ENCODE data around the gene EFHD2.
"Not testable (repeated sequence)": the region's sequence is repeated elsewhere in the genome, so short reads cannot be mapped to it uniquely, and the experiment has no call there.

The EFHD2 gene

DNA sequence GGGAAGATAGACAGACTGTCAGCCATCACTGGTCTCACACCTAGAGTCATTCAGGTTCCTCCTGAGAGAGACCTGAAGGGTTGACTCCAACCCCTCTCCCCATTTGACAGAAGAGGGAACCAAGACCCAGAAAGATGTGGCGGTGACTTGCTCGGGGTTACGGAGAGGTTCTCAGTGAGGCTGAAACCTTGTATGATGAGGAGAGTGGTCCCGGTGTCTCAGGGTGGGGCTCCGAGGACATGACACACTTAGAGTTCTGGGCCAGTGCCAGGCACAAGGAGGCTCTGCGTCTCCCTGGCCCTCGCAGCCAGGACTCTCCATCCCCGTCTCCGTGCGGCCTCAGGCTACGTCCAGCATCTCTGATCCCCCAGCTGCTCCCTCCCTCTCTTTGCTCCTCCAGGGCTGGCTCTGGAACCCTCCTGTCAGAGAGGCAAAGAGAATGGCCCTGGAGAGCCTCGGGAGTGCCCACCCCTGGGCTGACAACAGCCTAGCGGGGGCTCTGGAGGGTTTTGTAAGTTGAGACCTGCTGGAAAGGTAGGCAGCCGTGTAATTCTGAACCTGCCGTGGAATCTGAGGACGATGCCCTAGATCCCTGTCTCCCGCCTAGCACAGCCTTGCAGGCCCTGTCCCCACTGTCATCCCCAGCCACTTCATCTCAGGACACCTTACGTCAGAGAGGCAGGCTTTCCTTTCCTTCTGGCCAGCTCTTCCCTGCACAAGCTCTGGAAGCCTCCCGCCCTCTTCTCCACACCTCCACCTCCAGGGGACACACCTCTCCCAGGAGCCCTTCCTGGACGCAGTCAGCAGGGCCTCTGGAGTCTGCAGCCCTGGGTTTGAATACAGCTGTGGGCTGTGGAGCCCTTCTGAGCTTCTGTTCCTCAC lies 4.1 kb downstream of the EFHD2 start:
- DNase-seq = no peak

DNA sequence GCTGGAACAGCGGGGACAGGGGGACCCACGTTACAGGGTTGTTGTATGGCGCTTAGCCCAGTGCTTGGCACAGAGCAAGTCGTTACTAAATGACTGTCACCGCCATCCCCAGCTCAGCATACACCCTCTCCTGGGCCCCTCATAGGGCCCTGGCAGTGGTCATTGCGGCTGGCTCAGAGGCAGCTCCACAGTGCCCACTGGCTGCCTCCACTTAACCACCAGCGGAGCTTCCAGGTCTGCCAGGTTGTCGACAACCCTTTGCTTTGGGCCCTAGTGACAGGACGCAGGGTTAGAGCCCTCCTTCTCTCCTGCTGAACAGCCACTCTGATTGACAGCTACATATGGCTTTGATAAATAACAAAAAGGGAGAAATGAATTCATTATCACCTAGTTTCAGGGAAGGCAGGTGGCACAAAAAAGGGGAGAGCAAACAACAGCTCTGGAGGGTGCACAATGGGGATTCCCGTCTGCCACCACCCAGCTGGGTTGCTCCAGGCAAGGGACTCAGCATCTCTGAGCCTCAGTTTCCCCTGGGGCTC lies 4.8 kb downstream of the EFHD2 start:
- no peak for DNase-seq

DNA sequence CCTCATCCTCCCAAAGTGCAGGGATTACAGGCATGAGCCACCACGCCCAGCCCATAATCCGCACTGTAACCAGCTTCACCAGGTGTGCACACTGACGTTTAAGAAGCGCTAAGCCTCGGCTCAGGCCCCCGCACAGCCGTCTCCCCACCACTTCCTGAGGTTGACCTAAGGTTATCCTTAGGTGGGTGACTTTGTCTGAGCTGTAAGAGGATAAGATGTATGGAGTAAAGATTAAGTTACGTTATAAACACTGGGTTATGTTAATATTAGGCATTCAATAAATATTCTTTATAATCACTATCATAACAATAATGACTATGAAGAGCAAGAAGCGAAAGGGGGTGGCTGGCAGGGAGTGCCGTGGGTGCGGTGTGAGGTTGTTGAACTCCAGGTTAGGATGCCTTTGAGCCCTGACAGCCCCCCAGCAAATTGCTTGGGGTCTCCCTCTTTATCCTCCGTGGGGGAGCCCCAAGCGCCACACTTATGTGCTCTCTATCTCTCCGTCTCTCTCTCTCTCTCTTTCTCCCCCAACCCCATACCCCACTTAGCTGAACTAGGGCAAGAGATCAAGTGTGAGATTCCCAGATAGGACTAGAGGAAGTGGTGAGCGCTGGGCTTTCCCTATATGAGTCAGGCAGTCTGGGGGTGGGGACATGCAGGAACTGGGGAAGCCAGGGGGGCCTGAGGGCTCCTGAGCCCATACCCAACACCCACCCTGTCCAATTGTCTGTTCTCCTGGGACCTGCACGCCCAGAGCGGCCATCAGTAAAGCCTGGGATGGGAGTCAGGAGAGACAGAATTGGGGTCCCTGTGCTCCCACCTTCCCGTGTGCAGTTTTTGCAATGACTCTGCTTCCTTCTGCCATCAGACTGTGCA lies 7.6 kb downstream of the EFHD2 start:
- peak; percentile 97 for DNase-seq

DNA sequence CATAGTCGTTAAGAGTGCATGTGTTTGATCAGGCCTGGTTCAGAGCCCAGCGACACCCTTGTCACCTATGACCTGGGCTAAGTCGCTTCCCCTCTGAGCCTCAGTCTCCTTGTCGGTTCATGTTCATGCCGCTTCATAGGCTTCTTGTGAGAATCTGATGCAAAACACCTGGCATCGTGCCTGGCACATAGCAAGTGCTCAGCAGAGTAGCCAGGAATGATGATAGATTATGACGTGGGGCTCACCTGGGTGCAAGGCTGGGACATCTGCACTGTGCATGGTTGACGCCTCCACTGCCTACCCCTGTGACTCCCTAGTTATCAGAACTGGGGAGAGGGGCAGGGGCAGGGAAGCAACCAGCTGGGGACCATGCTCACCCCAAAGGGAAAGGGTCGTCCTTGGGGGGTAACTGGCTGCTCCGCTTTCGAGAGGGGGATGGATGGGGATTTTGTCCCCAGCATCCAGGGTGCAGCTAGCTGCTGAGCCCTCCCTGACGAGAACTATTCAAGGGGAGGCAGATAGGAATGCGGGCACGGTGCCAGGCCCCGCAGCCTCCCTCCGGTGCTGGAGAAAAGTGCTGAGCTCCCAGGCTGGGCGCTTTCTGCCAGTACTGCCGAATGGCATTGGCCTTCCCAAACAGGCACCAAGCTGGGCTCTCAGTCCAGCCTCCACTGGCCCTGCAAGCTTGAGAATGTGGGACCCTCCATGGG lies 9.3 kb downstream of the EFHD2 start:
- no peak for DNase-seq

DNA sequence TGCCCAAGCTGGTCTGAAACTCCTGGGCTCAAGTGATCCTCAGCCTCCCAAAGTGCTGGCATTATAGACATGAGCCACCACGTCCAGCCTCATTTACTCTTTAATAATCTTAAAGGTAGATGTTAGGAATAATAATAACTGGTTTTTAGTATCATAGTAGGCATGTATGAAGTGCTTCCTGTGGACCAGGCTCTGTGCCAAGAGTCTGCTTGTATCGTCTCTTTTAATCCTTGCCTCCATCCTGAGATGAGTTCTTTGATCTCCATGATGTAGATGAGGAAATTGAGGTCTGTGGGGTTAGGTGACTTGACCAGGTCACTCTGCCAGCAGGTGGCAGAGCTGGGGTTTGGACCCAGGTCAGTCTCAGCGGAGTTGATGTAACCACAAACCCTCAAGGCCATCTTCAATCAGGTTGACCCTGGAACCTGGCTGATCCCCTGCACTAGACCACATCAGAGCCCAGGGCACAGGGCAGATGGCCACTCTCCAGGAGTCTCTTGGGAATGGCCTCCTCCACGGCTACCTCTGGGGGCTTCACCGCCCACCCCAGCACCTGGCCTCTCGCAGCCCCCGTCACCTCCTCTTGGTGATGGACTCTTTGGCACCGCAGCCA lies 11.3 kb downstream of the EFHD2 start:
- DNase-seq = no peak

DNA sequence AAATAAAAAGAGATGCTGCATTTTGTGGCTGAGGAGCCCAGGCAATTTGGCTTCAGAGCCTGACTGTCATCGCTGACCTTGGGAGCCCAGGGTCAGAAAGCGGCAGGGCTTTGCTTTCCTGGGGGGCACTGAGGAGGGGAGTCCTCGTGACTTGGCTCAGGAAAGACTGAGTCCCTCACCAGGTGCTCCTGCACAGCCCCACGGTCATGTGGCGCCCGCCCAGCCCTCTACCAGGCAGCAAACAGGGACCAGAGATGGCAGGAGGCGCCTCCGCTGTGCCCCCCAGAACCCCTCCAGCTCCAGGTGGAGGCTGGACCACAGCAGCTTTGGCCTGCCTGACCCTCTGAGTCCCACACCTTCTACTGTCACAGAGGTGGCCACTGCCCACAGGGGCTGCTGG lies 13.2 kb downstream of the EFHD2 start:
- DNase-seq = no peak

DNA sequence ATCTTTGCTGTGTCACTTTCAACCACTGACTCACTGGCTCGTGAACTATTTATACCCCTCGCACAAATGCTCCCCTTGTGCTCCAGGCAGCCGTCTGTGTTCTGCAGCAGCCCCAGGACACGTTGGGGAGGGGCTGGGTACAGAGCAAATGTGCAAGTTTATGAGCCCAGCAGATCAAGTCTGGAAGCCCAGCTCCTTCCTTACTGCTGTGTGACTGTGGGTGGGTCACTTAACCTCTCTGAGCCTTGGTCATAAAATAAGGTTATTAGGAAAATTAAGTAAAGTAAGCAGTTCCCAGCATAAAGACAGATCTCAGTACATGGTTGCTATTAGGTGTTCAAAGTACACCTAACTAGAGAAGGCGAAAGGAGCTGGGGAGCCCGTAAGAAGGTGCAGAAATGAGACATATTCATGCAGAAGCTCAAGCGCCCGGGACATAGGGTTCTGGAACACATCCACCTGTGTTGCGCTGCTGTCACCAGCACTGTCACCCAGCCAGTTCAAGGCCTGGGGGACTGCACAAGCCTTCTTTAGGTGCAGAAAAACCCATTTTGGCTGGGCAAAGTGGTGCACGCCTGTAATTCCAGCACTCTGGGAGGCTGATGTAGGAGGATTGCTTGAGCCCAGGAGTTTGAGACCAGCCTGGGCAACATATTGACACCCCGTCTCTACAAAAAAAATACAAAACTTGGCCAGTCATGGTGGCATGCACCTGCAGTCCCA lies 13.8 kb downstream of the EFHD2 start:
- DNase-seq = no peak

DNA sequence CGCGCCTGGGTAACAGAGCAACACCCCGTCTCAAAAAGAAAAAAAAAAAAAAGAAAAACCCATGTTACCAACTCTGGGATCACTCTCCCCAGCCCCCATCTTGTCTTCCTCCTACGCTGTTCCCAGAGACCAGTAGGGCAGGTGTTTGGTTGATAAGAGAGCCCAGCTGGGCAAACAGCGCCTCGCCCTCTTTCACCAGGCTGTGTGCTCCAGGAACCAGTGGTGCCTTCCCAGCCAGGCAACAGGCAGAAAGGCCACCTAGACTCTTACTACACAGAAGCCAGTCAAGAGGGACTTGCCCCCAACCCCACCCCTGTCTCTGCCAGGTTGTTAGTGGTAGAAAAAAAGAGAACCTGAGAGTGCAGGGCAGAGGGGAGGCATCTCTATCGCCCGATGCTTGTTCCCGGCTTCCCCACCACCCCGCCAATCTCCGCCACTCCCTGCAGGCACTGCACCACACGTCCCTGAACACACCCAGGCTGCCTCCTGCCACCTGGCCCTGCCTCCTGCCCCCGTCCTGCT lies 14.5 kb downstream of the EFHD2 start:
- DNase-seq = no peak

DNA sequence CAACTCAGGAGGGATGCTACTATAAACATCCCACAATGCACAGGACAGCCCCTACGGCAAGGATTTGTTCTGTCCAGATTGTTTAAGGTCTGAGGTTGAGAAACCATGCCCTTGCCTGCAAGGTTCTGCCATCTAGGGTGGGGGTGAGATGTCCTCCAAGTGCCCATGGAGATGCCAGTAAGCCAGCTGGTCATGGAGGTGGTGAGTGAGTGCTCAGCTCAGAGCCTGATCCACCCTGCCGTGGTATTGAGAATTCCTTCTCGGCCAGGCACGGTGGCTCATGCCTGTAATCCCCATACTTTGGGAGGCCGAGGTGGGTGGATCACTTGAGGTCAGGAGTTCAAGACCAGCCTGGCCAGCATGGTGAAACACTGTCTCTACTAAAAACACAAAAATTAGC lies 15.3 kb downstream of the EFHD2 start:
- DNase-seq = no peak

DNA sequence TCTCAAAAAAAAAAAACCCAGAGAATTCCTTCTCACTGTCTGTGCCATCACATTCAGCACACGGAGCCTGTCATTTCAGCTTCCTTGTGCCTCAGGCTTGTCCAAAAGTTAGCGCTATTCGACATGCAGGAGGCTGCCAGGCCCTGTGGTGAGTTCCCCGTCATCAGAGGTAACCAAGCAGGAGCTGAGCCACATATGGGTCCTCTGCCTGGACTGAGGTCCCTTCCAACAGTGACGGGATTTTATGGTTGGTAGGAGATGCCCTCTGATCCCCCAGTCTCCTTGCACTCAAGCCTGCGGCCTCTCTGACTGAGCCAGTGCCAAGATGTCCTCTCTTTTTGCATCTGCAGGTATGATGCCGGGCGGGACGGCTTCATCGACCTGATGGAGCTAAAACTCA lies 15.8 kb downstream of the EFHD2 start:
- no peak for DNase-seq

DNA sequence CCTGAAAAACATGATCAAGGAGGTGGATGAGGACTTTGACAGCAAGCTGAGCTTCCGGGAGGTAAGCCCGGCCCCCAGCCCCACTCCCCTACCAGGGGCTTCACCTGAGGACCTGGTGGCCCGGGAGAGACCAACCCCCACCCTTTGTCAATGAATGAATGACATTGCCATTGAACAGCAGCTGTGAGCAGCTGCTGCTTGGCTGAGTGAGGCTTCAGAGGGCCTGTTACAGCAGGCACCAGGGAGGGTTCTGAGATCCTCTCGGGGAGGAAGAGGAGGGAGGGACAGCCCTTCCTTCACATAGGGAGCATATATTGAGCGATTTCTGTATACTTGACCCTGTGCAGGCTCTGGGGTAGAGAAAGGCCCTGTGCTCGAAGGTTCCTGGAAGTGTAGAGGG lies 16.3 kb downstream of the EFHD2 start:
- no peak for DNase-seq

DNA sequence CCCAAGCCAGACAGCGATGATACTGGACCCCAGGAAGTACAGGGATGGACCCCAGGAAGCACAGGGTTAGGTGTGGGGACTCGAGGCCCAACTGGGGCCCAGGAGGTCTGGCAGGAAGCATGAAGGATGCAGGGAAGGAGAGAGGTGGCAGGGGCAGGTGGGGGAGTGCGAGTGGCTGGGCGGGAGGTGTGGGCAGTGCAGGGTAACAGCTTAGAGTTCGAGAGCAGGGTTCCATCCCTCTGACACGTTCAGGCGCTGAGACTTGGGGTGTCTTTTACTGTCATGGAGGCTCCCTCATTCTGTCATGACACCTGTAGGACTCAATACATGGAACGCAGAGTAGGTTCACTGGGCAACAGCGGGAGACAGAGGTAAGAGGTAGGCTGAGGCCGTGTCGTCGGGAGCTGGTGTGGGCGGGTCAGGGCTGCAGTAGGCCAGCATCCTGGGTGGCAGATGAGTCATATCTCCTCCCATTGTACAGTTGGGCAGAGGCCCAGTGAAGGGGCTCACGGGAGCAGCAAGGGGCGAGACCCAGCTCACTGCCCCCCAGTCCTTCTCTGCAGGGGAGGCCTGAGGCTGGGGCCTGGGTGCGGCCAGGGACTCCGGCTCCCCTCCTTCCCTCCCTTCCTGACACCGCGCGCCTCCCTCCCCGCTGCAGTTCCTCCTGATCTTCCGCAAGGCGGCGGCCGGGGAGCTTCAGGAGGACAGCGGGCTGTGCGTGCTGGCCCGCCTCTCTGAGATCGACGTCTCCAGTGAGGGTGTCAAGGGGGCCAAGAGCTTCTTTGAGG lies 17.0 kb downstream of the EFHD2 start:
- no peak for DNase-seq

DNA sequence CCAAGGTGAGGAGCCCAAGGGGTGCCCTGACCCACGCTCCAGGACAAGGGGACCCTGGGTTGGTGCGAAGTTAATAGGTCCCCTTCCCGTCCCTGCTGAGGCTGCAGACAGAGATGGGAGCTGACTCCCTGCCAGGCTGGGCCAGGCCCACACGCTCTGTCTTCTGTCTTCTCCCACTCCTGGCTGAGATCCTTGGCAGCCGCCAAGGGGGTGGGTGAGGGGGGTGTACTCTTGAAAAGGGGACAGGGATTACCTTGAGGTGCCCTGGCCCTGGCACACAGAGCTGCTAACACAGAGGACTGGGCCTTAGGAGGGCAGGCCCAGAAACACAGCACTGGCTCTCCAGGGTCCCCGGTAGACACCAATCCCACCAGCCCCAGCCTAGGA lies 17.6 kb downstream of the EFHD2 start:
- no peak for DNase-seq

DNA sequence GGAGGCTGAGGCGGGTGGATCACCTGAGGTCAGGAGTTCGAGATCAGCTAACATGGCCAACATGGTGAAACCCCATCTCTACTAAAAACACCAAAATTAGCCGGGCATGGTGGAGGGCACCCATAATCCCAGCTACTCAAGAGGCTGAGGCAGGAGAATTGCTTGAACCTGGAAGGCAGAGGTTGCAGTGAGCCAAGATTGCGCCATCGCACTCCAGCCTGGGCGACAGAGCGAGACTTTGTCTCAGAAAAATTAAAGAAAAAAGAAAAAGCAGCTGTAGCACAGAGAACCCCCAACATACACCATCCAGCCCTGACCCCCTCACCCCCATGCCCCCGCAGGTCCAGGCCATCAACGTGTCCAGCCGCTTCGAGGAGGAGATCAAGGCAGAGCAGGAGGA lies 18.6 kb downstream of the EFHD2 start:
- DNase-seq = not testable (repeated sequence)

DNA sequence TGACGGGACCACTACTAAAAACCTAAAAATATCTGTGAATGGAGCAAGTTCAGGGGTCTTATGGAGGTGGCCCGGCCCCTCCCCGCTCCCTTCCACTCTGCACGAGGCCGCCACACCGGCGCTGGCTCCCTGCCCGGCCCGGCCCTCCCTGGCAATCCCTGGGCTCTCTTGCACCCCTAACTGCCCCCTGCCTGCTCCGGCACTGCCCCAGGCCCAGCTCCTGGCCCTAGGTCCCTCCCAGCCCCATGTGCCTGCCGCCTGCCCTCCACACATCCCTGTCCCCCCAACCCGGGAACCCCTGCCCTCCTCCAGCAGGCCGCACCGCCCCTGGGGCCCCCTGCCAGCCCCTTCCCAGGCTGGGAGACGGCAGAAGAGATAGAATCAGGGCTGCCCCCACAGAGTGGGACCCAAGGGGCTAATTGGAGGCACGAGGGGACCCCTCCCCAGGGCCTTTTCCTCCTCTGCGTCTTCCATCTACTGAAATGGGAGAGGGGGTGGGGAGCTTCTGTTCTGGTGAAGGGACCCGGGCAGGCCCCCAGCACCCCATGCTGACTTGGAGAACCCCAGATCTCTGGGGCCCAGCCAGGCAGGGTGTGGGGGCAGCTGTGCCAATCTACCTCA lies 19.2 kb downstream of the EFHD2 start:
- DNase-seq = no peak

DNA sequence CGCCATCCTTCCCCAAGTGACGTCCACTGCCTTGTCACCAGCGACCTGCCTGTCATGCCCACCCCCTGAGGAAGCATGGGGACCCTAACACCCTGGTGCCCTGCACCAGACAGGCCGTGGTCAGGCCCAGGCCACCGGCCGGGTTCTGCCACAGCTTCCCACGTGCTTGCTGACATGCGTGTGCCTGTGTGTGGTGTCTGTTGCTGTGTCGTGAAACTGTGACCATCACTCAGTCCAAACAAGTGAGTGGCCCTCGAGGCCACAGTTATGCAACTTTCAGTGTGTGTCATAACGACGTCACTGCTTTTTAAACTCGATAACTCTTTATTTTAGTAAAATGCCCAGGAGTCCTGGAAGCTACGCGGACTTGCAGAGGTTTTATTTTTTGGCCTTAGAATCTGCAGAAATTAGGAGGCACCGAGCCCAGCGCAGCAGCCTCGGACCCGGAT lies 20.0 kb downstream of the EFHD2 start:
- DNase-seq = no peak

DNA sequence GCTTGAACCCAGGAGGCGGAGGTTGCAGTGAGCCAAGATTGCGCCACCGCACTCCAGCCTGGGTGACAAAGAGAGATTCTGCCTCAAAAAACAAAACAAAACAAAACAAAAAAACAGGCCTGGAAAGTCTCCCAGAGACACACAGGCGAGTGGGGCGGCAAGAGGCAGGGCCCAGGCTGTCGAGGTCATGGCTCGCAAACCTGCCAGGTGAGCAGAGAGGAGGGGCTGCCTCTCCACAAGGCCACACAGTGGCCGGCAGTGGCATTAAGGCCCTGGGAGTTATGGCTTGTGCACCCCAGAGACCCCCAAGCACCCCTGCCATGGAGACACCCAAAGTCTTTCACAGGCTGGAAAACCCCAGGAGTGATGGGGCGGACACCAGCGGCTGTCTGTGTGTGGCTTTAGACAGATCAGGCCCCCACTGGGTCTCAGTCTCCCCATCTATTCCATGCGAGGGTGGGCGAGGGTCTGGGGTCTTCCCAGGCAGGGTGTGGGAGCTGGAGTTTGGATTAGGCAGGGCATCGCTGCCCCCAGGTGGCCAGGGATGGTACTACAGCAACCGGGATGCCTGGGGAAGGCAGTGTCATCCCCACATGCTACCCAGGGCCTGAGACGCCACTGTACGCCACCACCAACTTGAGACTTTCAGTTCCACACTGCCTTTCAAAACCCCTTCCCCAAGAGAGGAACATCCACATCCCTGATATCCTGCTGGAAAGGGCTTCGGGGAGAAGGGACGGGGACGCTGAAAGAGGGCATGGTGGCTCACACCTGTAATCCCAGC lies 21.3 kb downstream of the EFHD2 start:
- DNase-seq = peak; percentile 84

DNA sequence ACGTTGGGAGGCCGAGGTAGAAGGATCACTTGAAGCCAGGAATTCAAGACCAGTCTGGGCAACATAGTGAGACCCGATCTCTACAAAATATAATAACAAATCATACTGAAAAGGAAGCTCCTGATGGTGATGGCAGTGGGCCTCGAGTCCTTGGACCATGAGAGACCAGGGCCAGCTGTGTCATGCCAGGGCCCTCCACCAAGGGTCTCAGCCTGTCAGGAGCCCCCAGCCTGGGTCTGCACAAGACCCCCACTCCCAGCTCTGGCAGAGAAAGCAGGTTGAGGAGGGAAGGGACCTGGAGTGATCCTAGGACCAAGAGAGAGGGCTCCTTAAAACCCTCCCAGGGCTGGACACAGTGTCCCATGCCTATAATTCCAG lies 21.9 kb downstream of the EFHD2 start:
- no peak for DNase-seq

DNA sequence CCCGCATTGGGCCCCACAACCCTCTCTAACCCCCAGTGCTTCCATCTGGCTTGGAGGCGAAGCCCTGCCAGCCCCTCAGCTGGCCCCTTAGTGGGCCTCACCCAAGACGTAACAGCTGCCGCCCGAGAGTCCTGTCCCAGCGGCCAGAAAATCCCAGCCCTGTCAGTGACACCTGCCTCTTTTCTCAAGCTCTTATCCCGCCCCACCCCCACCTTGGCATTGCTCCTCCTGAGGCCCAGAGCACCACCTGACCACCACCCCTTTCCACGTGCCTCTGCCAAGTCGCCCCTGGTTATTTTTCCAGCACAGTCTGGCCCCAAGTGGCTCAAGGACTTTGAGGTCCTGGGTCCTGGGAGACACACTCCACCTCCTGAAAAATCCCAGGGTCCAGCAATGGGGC lies 22.6 kb downstream of the EFHD2 start:
- peak; percentile 98 for DNase-seq

DNA sequence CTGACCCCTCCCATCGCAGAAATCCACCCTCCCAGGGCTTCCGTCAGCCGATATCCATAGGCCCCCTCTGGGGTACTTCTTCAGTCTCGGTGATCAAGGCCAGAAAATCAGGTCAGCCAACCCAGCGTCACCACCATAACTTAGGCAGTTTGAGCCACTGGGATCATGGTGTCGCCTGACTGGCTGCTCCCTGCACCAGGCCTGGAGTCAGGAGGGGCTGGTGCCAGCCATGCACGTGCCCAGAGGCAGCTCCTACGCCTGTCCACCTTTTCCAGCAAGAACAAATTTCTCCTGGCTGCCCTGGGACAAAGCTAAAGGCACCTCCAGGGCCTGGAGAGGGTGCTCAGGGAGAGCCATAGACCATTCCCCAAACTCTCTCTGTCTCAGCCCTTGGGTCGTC lies 23.8 kb downstream of the EFHD2 start:
- peak; percentile 41 for DNase-seq
